ENCODE results near the gene MTA2.

GRCh38 chr11:62553839-62554361 is 47.8 kb downstream of the MTA2 start:
- no peak for TF ChIP-seq CTCF (IDR thresholded peaks at IDR 0.05)
- no peak for TF ChIP-seq POLR2A (IDR thresholded peaks at IDR 0.05)

Measured in Peyer's patch (tissue), 4 donors.